ENCODE data around the gene OTOGL.

The OTOGL gene

GRCh38 chr12:80282761-80283160 is 183.4 kb downstream of the OTOGL start:
- TF ChIP-seq ZNF560 (tag by site-specific recombination; IDR thresholded peaks at IDR 0.05; ENCODE audit: borderline replicate concordance) (no peak), GLIS2 (tag by site-specific recombination; IDR thresholded peaks at IDR 0.05) (no peak), ZNF501 (tag by site-specific recombination; IDR thresholded peaks at IDR 0.05) (no peak)
- Histone ChIP-seq H3K4me1 (ENCODE audit: control insufficient read depth, insufficient read depth, low read length) (no peaks in the 10 kb centered on the region), H3K27ac (ENCODE audit: extremely low read depth, low read depth, low read length) (no peak overlapping the region), H3K4me3 (ENCODE audit: low read depth, low read length) (no peak overlapping the region), H3K9me3 (ENCODE audit: control insufficient read depth, insufficient read depth, low read depth, low read length) (no peaks in the 10 kb centered on the region), H3K36me3 (ENCODE audit: control insufficient read depth in 2 of 2, insufficient read depth in 1 of 2, low read length in 2 of 2) (no peaks in the 10 kb centered on the region)
- ChIA-PET POLR2A (no interaction called here), CTCF (interaction anchor here (1.0 kb wide), 1 partner anchor 87 kb away, joined by 5 read pairs; no protein-coding TSS in a partner anchor)

- POLR2A ChIA-PET, result no interaction called here
- no peak overlapping the region for H3K27ac ChIP-seq (ENCODE audit: extremely low read depth, low read depth, low read length)
- H3K36me3 ChIP-seq (ENCODE audit: control insufficient read depth in 2 of 2, insufficient read depth in 1 of 2, low read length in 2 of 2), result no peaks in the 10 kb centered on the region
- H3K9me3 ChIP-seq (ENCODE audit: control insufficient read depth, insufficient read depth, low read depth, low read length), result no peaks in the 10 kb centered on the region
- no peak for TF ChIP-seq OVOL3 (tag by site-specific recombination; IDR thresholded peaks at IDR 0.05)
- TF ChIP-seq ZNF169 (tag by site-specific recombination; IDR thresholded peaks at IDR 0.05), result no peak
- no peak for TF ChIP-seq ZNF521 (tag by site-specific recombination; IDR thresholded peaks at IDR 0.05)
- no peak for TF ChIP-seq ZNF596 (tag by site-specific recombination; IDR thresholded peaks at IDR 0.05)
- no peak for TF ChIP-seq ZSCAN18 (tag by site-specific recombination; IDR thresholded peaks at IDR 0.05)
- TF ChIP-seq ZNF26 (tag by site-specific recombination; IDR thresholded peaks at IDR 0.05), result no peak
- CTCF ChIA-PET, result no interaction called here
- H3K4me1 ChIP-seq (ENCODE audit: control insufficient read depth, insufficient read depth, low read length), result no peaks in the 10 kb centered on the region
- H3K4me3 ChIP-seq (ENCODE audit: low read depth, low read length), result no peak overlapping the region
Observed at GRCh38 chr12:80291108-80291754, 191.9 kb downstream of the OTOGL start.

GRCh38 chr12:80293347-80293746 is 194.0 kb downstream of the OTOGL start:
- H3K36me3 ChIP-seq (ENCODE audit: control insufficient read depth in 2 of 2, insufficient read depth in 1 of 2, low read length in 2 of 2), result no peaks in the 10 kb centered on the region
- CTCF ChIA-PET, result interaction anchor here (0.7 to 1.2 kb wide), 3 partner anchors 24 to 98 kb away, joined by 3 to 4 read pairs (median 4); no protein-coding TSS in a partner anchor
- no peaks in the 10 kb centered on the region for H3K4me1 ChIP-seq (ENCODE audit: control insufficient read depth, insufficient read depth, low read length)
- TF ChIP-seq ZNF350 (tag by site-specific recombination; IDR thresholded peaks at IDR 0.05) (no peak), ZFP37 (tag by site-specific recombination; IDR thresholded peaks at IDR 0.05) (no peak)
- H3K27ac ChIP-seq (ENCODE audit: extremely low read depth, low read depth, low read length), result no peak overlapping the region
- H3K4me3 ChIP-seq (ENCODE audit: low read depth, low read length), result no peak overlapping the region
- POLR2A ChIA-PET, result no interaction called here
- no peaks in the 10 kb centered on the region for H3K9me3 ChIP-seq (ENCODE audit: control insufficient read depth, insufficient read depth, low read depth, low read length)

- TF ChIP-seq ZNF10 (tag by site-specific recombination; IDR thresholded peaks at IDR 0.05), result no peak
- TF ChIP-seq ZNF148 (tag by site-specific recombination; IDR thresholded peaks at IDR 0.05; ENCODE audit: borderline replicate concordance), result no peak
- no peak for TF ChIP-seq ZNF501 (tag by site-specific recombination; IDR thresholded peaks at IDR 0.05)
- no peak for TF ChIP-seq BCL11B (tag by site-specific recombination; IDR thresholded peaks at IDR 0.05; ENCODE audit: low read depth)
- no peak for TF ChIP-seq ZEB2 (tag by site-specific recombination; IDR thresholded peaks at IDR 0.05)
- TF ChIP-seq GFI1B (tag by site-specific recombination; IDR thresholded peaks at IDR 0.05), result no peak
- TF ChIP-seq KLF16 (tag by site-specific recombination; IDR thresholded peaks at IDR 0.05), result no peak
- no peak for TF ChIP-seq HOXC10 (CRISPR knock-in tag; IDR thresholded peaks at IDR 0.05)
- ChIA-PET CTCF (interaction anchor here (0.7 to 0.9 kb wide), 2 partner anchors 24 to 98 kb away, joined by 3 to 4 read pairs; no protein-coding TSS in a partner anchor), POLR2A (no interaction called here)
- H3K4me1 ChIP-seq (ENCODE audit: control insufficient read depth, insufficient read depth, low read length), result no peaks in the 10 kb centered on the region
- H3K36me3 ChIP-seq (ENCODE audit: control insufficient read depth in 2 of 2, insufficient read depth in 1 of 2, low read length in 2 of 2), result no peaks in the 10 kb centered on the region
- H3K4me3 ChIP-seq (ENCODE audit: low read depth, low read length), result no peak overlapping the region
- no peak overlapping the region for H3K27ac ChIP-seq (ENCODE audit: extremely low read depth, low read depth, low read length)
- no peaks in the 10 kb centered on the region for H3K9me3 ChIP-seq (ENCODE audit: control insufficient read depth, insufficient read depth, low read depth, low read length)
Observed at GRCh38 chr12:80293759-80294158, 194.4 kb downstream of the OTOGL start.
